HG02759 (cell line): ENCODE data around the gene ROGDI.
"Not testable (repeated sequence)": the region's sequence is repeated elsewhere in the genome, so short reads cannot be mapped to it uniquely, and the experiment has no call there.

Experiments
- ATAC-seq: cut with Tn5 transposase; IDR thresholded peaks from one replicate; pipeline ENCODE4 v1.9.1; 2021; ENCODE audit warnings: mild to moderate bottlenecking, moderate library complexity; ENCODE audit not compliant: unreplicated experiment

ROGDI gene

GRCh38 chr16:4792951-4793513 is 9.4 kb downstream of the ROGDI start:
- no peak for ATAC-seq

- ATAC-seq, result no peak
Measured at GRCh38 chr16:4790871-4791270, 11.6 kb downstream of the ROGDI start.

- ATAC-seq, result no peak
Measured at GRCh38 chr16:4790261-4790660, 12.2 kb downstream of the ROGDI start.

- no peak for ATAC-seq
Measured at GRCh38 chr16:4788910-4789309, 13.5 kb downstream of the ROGDI start.

- no peak for ATAC-seq
Measured at GRCh38 chr16:4788489-4788889, 13.9 kb downstream of the ROGDI start.

GRCh38 chr16:4787627-4788482 is 14.6 kb downstream of the ROGDI start, which contains the start of gene SEPTIN12:
TSS of gene SEPTIN12 (minus strand) at chr16:4788345. CDS start at chr16:4787645, 700 bp downstream.
- ATAC-seq, result no peak

GRCh38 chr16:4787068-4787467 is 15.4 kb downstream of the ROGDI start:
- ATAC-seq, result no peak

GRCh38 chr16:4785758-4786433 is 16.5 kb downstream of the ROGDI start:
- ATAC-seq, result no peak

GRCh38 chr16:4784444-4784987 is 17.9 kb downstream of the ROGDI start:
- ATAC-seq, result not testable (repeated sequence)

- ATAC-seq, result no peak
Measured at GRCh38 chr16:4783951-4784336, 18.5 kb downstream of the ROGDI start.

GRCh38 chr16:4783251-4783950 is 19.0 kb downstream of the ROGDI start:
- no peak for ATAC-seq

- ATAC-seq, result no peak
Measured at GRCh38 chr16:4780235-4780634, 22.2 kb downstream of the ROGDI start.

GRCh38 chr16:4778050-4778392 is 24.4 kb downstream of the ROGDI start:
- no peak for ATAC-seq

GRCh38 chr16:4777339-4778049 is 24.9 kb downstream of the ROGDI start:
- ATAC-seq, result no peak

- ATAC-seq, result no peak
Measured at GRCh38 chr16:4776141-4776705, 26.2 kb downstream of the ROGDI start.

GRCh38 chr16:4775005-4775404 is 27.4 kb downstream of the ROGDI start:
- no peak for ATAC-seq

- no peak for ATAC-seq
Measured at GRCh38 chr16:4772351-4772750, 30.1 kb downstream of the ROGDI start.

GRCh38 chr16:4771646-4772045 is 30.8 kb downstream of the ROGDI start:
- ATAC-seq, result no peak

GRCh38 chr16:4769306-4769638 is 33.2 kb downstream of the ROGDI start:
- no peak for ATAC-seq
